Natural killer cell (primary cell): ENCODE measurements around the gene GPR37. TPM values are rescaled to one million over a fixed set of nuclear protein-coding genes. Genes with fewer than 3 reads are reported as not detected.

ENCODE experiments used
- ATAC-seq, 3 donors: fragments of 150-1000 bp in 2 of 3; fragments of 200-7000 bp in 1 of 3; cut with Tn5 transposase; 1 replicate in 1 of 3; 2 replicates in 2 of 3; pipeline ENCODE4 v1.10.0; 2021; ENCODE audit warnings: mild to moderate bottlenecking in 2 of 3, moderate library complexity in 2 of 3
- DNase-seq, 2 donors: peaks; one replicate each; pipeline versions ENCODE4 v3.0.0 to v3.0.0-alpha.2; 2013 to 2021; ENCODE audit warnings: mixed read lengths in 1 of 2
- H3K27ac ChIP-seq: one replicate; pipeline ENCODE4 v1.5.1; 2013; ENCODE audit warnings: mild to moderate bottlenecking, low read length
- H3K27me3 ChIP-seq: one replicate; pipeline ENCODE4 v1.6.1; 2013; ENCODE audit warnings: low read length; ENCODE audit not compliant: control insufficient read depth, insufficient read depth
- H3K36me3 ChIP-seq: one replicate; pipeline ENCODE4 v1.6.1; 2013; ENCODE audit warnings: low read length; ENCODE audit not compliant: control insufficient read depth, insufficient read depth
- H3K4me1 ChIP-seq: one replicate; pipeline ENCODE4 v1.6.1; 2013; ENCODE audit warnings: low read length; ENCODE audit not compliant: control insufficient read depth, insufficient read depth
- H3K4me3 ChIP-seq: one replicate; pipeline ENCODE4 v1.5.1; 2013; ENCODE audit warnings: low read length
- H3K9me3 ChIP-seq: one replicate; pipeline ENCODE4 v1.6.1; 2013; ENCODE audit warnings: low read length; ENCODE audit not compliant: control insufficient read depth, insufficient read depth
- H3K27ac Mint-ChIP-seq, 2 donors: one replicate each; pipeline ENCODE4 v1.8.0; 2022; ENCODE audit warnings: mild to moderate bottlenecking in 2 of 2, mixed read lengths in 2 of 2, moderate library complexity in 1 of 2
- H3K27me3 Mint-ChIP-seq, 2 donors: one replicate each; pipeline ENCODE4 v1.8.0; 2022; ENCODE audit warnings: low read depth in 2 of 2, mixed read lengths in 2 of 2
- H3K36me3 Mint-ChIP-seq: one replicate; pipeline ENCODE4 v1.8.0; 2022; ENCODE audit warnings: mixed read lengths
- H3K4me1 Mint-ChIP-seq, 2 donors: one replicate each; pipeline ENCODE4 v1.8.0; 2022; ENCODE audit warnings: mixed read lengths in 2 of 2
- H3K4me3 Mint-ChIP-seq: one replicate; pipeline ENCODE4 v1.8.0; 2022; ENCODE audit warnings: mild to moderate bottlenecking, moderate library complexity, mixed read lengths
- H3K9me3 Mint-ChIP-seq, 2 donors: one replicate each; pipeline ENCODE4 v1.8.0; 2022; ENCODE audit warnings: mixed read lengths in 2 of 2
- CTCF ChIP-seq: fragments of 200-600 bp; IDR thresholded peaks from one replicate; pipeline ENCODE4 v1.8.0; 2022; ENCODE audit warnings: antibody characterized with exemption
- WGBS: methylation state at CpG from one replicate; pipeline ENCODE4 v1.1.7; 2013; ENCODE audit warnings: missing lambda C conversion rate; ENCODE audit not compliant: insufficient coverage; 5-methylcytosine and 5-hydroxymethylcytosine counted together
- intact Hi-C: fragments of 100-400 bp; cut with micrococcal nuclease; formaldehyde crosslinking; loops from one replicate; pipeline ENCODE4 v1.14.2; 2022
- total RNA-seq, 4 donors: library from RNA; stranded (reverse); fragments of 120-200 nt in 1 of 4; gene quantifications; one replicate each; pipeline versions ENCODE4 v1.2.3 to v1.2.4, GENCODE V29; 2013 to 2022

The GPR37 gene
- total RNA-seq, 3 donors from 2014 or later (not counting 1 experiment from before 2014, with no cell fraction given) = not detected

GRCh38 chr7:124737760-124738300 lies 27.8 kb downstream of the GPR37 start:
- ATAC-seq (no peak), DNase-seq (no peak)
- no peaks in the 10 kb centered on the region for H3K4me1 Mint-ChIP-seq
- Histone ChIP-seq H3K4me1 (no peaks in the 10 kb centered on the region), H3K36me3 (no peaks in the 10 kb centered on the region), H3K4me3 (no peak overlapping the region), H3K9me3 (no peaks in the 10 kb centered on the region), H3K27me3 (no peaks in the 10 kb centered on the region), H3K27ac (no peak overlapping the region)
- intact Hi-C loops = no loop called here
- no peak overlapping the region for H3K27ac Mint-ChIP-seq
- TF ChIP-seq CTCF = no peak
- no peak overlapping the region for H3K4me3 Mint-ChIP-seq
- H3K27me3 Mint-ChIP-seq = no peaks in the 10 kb centered on the region
- 71% methylated on average over 1 of the region's 2 CpGs for WGBS
- H3K36me3 Mint-ChIP-seq = no peaks in the 10 kb centered on the region
- H3K9me3 Mint-ChIP-seq = peaks cover 3 to 12% of the 10 kb centered on the region in 2 donors

GRCh38 chr7:124728610-124729009 lies 37.0 kb downstream of the GPR37 start:
- Histone ChIP-seq H3K36me3 (no peaks in the 10 kb centered on the region), H3K4me3 (no peak overlapping the region), H3K4me1 (no peaks in the 10 kb centered on the region), H3K9me3 (no peaks in the 10 kb centered on the region), H3K27me3 (no peaks in the 10 kb centered on the region), H3K27ac (no peak overlapping the region)
- Mint-ChIP-seq H3K27ac (no peak overlapping the region), H3K27me3 (no peaks in the 10 kb centered on the region), H3K36me3 (no peaks in the 10 kb centered on the region), H3K4me3 (no peak overlapping the region), H3K4me1 (no peaks in the 10 kb centered on the region), H3K9me3 (peaks cover 14 to 16% of the 10 kb centered on the region in 2 donors)
- 5% methylated on average over 1 of the region's 1 CpG for WGBS
- no peak for DNase-seq
- intact Hi-C loops = no loop called here
- ATAC-seq = no peak
- TF ChIP-seq CTCF = no peak

DNA sequence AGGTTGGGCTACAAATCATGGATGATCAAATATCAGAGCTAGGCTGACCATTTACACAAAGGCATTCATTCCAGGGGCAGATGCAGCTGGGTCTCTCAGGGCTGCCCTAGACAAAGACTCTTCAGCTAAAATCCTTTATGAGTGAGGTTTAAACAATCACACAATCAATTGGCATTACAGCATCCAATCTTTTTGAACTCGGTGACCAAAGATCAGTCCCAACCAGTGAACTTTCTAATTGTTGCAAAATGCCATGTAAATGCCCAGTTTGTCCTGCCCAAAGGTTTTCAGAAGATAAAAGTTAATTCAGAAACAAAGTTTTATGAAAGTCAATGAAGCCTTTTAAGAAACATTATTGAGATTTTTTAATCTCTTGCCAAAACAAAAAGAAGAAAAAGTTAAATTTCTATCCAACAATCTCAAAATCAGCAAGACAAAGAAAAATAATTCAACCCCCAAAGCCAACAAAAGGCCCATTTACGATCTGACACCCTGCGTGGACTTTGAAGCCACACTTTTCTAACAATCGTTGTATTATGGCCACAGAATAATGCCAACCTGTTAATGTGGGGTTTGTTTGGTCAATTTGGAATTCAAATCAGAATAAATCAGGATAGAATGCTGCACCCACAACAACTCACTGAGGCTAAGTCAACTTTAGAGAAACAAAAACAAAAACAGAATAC lies 40.9 kb downstream of the GPR37 start:
- no peak for TF ChIP-seq CTCF
- Mint-ChIP-seq H3K27me3 (no peaks in the 10 kb centered on the region), H3K4me3 (no peak overlapping the region), H3K27ac (no peak overlapping the region), H3K4me1 (no peaks in the 10 kb centered on the region), H3K36me3 (no peaks in the 10 kb centered on the region), H3K9me3 (peaks cover 6 to 7% of the 10 kb centered on the region in 2 donors)
- Histone ChIP-seq H3K9me3 (no peaks in the 10 kb centered on the region), H3K4me1 (no peaks in the 10 kb centered on the region), H3K27me3 (no peaks in the 10 kb centered on the region), H3K27ac (no peak overlapping the region), H3K4me3 (no peak overlapping the region), H3K36me3 (no peaks in the 10 kb centered on the region)
- ATAC-seq (no peak), DNase-seq (no peak)
- intact Hi-C loops = no loop called here
- 87% methylated on average over 3 of the region's 4 CpGs for WGBS

DNA sequence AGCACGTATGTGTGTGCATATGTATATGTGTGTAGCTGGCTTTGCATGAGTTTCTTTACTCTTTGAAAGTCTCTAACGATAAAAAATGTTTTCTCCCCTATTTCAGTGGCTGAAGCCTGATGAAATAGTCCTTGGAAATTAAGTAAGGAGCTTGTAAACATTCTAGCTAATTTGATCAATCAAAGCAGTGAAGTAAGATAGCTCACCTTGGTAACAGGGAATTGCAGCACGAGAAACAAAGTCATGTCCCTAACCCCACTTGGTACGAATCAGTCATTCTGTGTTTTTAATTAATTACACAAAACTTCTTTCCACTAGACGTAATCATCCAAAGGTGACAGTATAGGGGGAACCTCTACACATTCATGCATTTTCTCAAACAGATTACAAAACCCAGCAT lies 41.5 kb downstream of the GPR37 start:
- Mint-ChIP-seq H3K9me3 (peaks cover 3 to 4% of the 10 kb centered on the region in 2 donors), H3K27me3 (no peaks in the 10 kb centered on the region), H3K27ac (no peak overlapping the region), H3K36me3 (no peaks in the 10 kb centered on the region), H3K4me3 (no peak overlapping the region), H3K4me1 (no peaks in the 10 kb centered on the region)
- Histone ChIP-seq H3K4me1 (no peaks in the 10 kb centered on the region), H3K27ac (no peak overlapping the region), H3K27me3 (no peaks in the 10 kb centered on the region), H3K9me3 (no peaks in the 10 kb centered on the region), H3K4me3 (no peak overlapping the region), H3K36me3 (no peaks in the 10 kb centered on the region)
- ATAC-seq (no peak), DNase-seq (no peak)
- intact Hi-C loops = no loop called here
- 93% methylated on average over 4 of the region's 5 CpGs for WGBS
- no peak for TF ChIP-seq CTCF
